Heart left ventricle (tissue), 16 donors: ENCODE results near the gene CREG2. TPM values are rescaled to one million over a fixed set of nuclear protein-coding genes. Genes with fewer than 3 reads are reported as not detected.
A peak's percentile ranks its signal among the peaks of the same experiment; 100 is the strongest.

Experiments
- ATAC-seq, 4 donors: fragments of 200-7000 bp; cut with Tn5 transposase; one replicate each; pipeline ENCODE4 v1.9.1; 2020 to 2022; ENCODE audit warnings: moderate library complexity in 4 of 4, mild to moderate bottlenecking in 3 of 4, moderate number of reproducible peaks in 1 of 4
- DNase-seq, 5 donors: peaks; one replicate each; pipeline ENCODE4 v3.0.0-alpha.2; 2020
- H3K27ac ChIP-seq, 12 donors: fragments of 200-600 bp; sonication (generic) in 4 of 12; one replicate each; pipeline versions ENCODE4 v1.5.0 to v1.8.0; 2016 to 2022; ENCODE audit warnings: mild to moderate bottlenecking in 2 of 12
- H3K27me3 ChIP-seq, 9 donors: fragments of 200-600 bp; sonication (generic) in 2 of 9; one replicate each; pipeline versions ENCODE4 v1.5.1 to v1.8.0; 2016 to 2022; ENCODE audit warnings: mild to moderate bottlenecking in 3 of 9
- H3K36me3 ChIP-seq, 9 donors: fragments of 200-600 bp; sonication (generic) in 2 of 9; one replicate each; pipeline versions ENCODE4 v1.5.0 to v1.8.0; 2018 to 2022; ENCODE audit warnings: mild to moderate bottlenecking in 2 of 9
- H3K4me1 ChIP-seq, 12 donors: fragments of 200-600 bp; sonication (generic) in 4 of 12; one replicate each; pipeline versions ENCODE4 v1.5.0 to v1.8.0; 2016 to 2022; ENCODE audit warnings: mild to moderate bottlenecking in 3 of 12
- H3K4me3 ChIP-seq, 12 donors: fragments of 200-600 bp; sonication (generic) in 4 of 12; one replicate each; pipeline versions ENCODE4 v1.5.0 to v1.8.0; 2017 to 2022; ENCODE audit warnings: mild to moderate bottlenecking in 9 of 12, moderate library complexity in 4 of 12
- H3K9me3 ChIP-seq, 12 donors: fragments of 200-600 bp; sonication (generic) in 4 of 12; one replicate each; pipeline versions ENCODE4 v1.5.0 to v1.8.0; 2016 to 2022; ENCODE audit warnings: mild to moderate bottlenecking in 1 of 12
- CTCF ChIP-seq, 12 donors: fragments of 200-600 bp; sonication (generic) in 4 of 12; IDR thresholded peaks; one replicate each; pipeline versions ENCODE4 v1.5.0 to v1.8.0; 2018 to 2022; ENCODE audit warnings: antibody characterized with exemption in 12 of 12, mild to moderate bottlenecking in 5 of 12
- POLR2A ChIP-seq, 2 donors: fragments of 450-650 bp; IDR thresholded peaks; one replicate each; pipeline ENCODE4 v1.6.1; 2017; ENCODE audit warnings: antibody characterized with exemption in 2 of 2, mild to moderate bottlenecking in 2 of 2, moderate library complexity in 2 of 2
- WGBS, 4 donors: extraction: QIAGEN DNeasy Blood & Tissue Kit in 2 of 4; methylation state at CpG; one replicate each; pipeline versions ENCODE4 v1.1.5 to v1.1.7; 2013 to 2018; 5-methylcytosine and 5-hydroxymethylcytosine counted together
- intact Hi-C, 10 donors: fragments of 100-400 bp; cut with DNase I; formaldehyde crosslinking; loops; one replicate each; pipeline versions ENCODE4 v1.11.1 to v1.14.2; 2022
- polyA plus RNA-seq, 2 donors: library from polyadenylated mRNA; stranded (reverse); fragments of 200-250 nt; gene quantifications; one replicate each; pipeline ENCODE4 v1.2.3, GENCODE V29; 2013
- total RNA-seq, 9 donors: library from RNA; depleted of rRNA in 2 of 9; stranded (reverse); fragments of >200 nt in 2 of 9; fragmentation: NEBNext Ultra II Directional in 3 of 9; extraction: Animal tissue kit (Norgen Biotek cat#: 25700) in 3 of 9; gene quantifications; one replicate each; pipeline versions ENCODE4 v1.1.0 to v1.2.4, GENCODE V29; 2016 to 2023
- donor health status: ischemic (EF 13 %, LVEDD 7.1; RV severe dilation, severe dysfunction).
- donor health status: healthy with polysubstance abuse.
- donor health status: DM: no; HTN: yes; CAD: no.
- donor health status: DM: no; HTN: no; CAD: no.
- donor health status: ischemic (EF 25% LVEDD 6.9; RV normal size, moderate dysfunction).
- donor health status: ischemic (EF 25% LVEDD 5.7; RV mildly dilated, moderate dysfunction).
- donor health status: healthy.
- donor health status: DM: yes; HTN: yes; CAD: no.
- donor health status: ischemic (EF 35%, LVEDD 5.7; RV mildly dilated, moderate dysfunction).
- donor health status: nonischemic (EF 11% LVEDD 7.7; RV severe dilation, severe dysfunction).
- donor health status: DM: yes; HTN: yes; CAD: no.
- donor health status: PGD.
- donor health status: ischemic (EF 29% LVEDD 5.4; RV normal size, mild dysfunction).
- donor health status: nonischemic (EF 23%, LVEDD 6.1; RV moderate dilation, normal function).

Gene CREG2
- total and polyA plus RNA-seq, 11 donors = 0.18 to 1.1 (median 0.46) TPM; not detected in 7

- ATAC-seq (no peak), DNase-seq (no peak)
- 85 to 88% (median 87%) methylated on average over 4 of the region's 4 CpGs for WGBS, 4 donors
- TF ChIP-seq POLR2A (IDR thresholded peaks at IDR 0.05) (no peak), CTCF (IDR thresholded peaks at IDR 0.05) (no peak)
- H3K4me1 ChIP-seq = peaks cover 0 to 4% (median 0%) of the 10 kb centered on the region in 12 donors
- no peak overlapping the region for H3K27ac ChIP-seq
- H3K4me3 ChIP-seq = no peak overlapping the region
- intact Hi-C loops = loop anchor here in 3 of 10 donors (2.0 to 10.0 kb wide), 4 partner anchors 97 to 410 kb away; partner anchors contain the start of gene MAP4K4 (in 2 of the 3)
- H3K9me3 ChIP-seq = no peaks in the 10 kb centered on the region
- H3K27me3 ChIP-seq = no peaks in the 10 kb centered on the region
- no peaks in the 10 kb centered on the region for H3K36me3 ChIP-seq
These were observed 33.3 kb upstream of the CREG2 start for GRCh38 chr2:101420623-101421022.

- 88 to 92% (median 90%) methylated on average over 10 of the region's 10 CpGs for WGBS, 4 donors
- H3K9me3 ChIP-seq = no peaks in the 10 kb centered on the region
- no peaks in the 10 kb centered on the region for H3K36me3 ChIP-seq
- H3K4me1 ChIP-seq = peaks cover 0 to 4% (median 0%) of the 10 kb centered on the region in 12 donors
- intact Hi-C loops = loop anchor here in 9 of 10 donors (1.0 to 10.0 kb wide), 10 partner anchors 76 to 1036 kb away; partner anchors contain the start of gene MAP4K4 (in 2 of the 9)
- no peak for TF ChIP-seq POLR2A (IDR thresholded peaks at IDR 0.05)
- peak; percentile 66 to 90 (median 83) for TF ChIP-seq CTCF (IDR thresholded peaks at IDR 0.05)
- no peak overlapping the region for H3K4me3 ChIP-seq
- no peaks in the 10 kb centered on the region for H3K27me3 ChIP-seq
- peak; percentile 55 to 89 (median 76) for ATAC-seq
- no peak overlapping the region for H3K27ac ChIP-seq
- DNase-seq = peak in 4 of 5 donors; percentile 47 to 68 (median 62)
These were observed 31.9 kb upstream of the CREG2 start for GRCh38 chr2:101419096-101419663.

GRCh38 chr2:101418460-101419095, 31.3 kb upstream of the CREG2 start:
- H3K36me3 ChIP-seq = no peaks in the 10 kb centered on the region
- WGBS, 4 donors = 49 to 76% (median 65%) methylated on average over 11 to 12 of the region's 12 CpGs
- H3K9me3 ChIP-seq = no peaks in the 10 kb centered on the region
- H3K27me3 ChIP-seq = no peaks in the 10 kb centered on the region
- TF ChIP-seq POLR2A (IDR thresholded peaks at IDR 0.05) (no peak), CTCF (IDR thresholded peaks at IDR 0.05) (no peak)
- DNase-seq (no peak), ATAC-seq (peak in 2 of 4 donors; percentile 26 to 61)
- peaks cover 0 to 4% (median 0%) of the 10 kb centered on the region in 12 donors for H3K4me1 ChIP-seq
- H3K27ac ChIP-seq = no peak overlapping the region
- intact Hi-C loops = loop anchor here in 9 of 10 donors (1.0 to 10.0 kb wide), 10 partner anchors 76 to 1036 kb away; partner anchors contain the start of gene MAP4K4 (in 2 of the 9)
- H3K4me3 ChIP-seq = no peak overlapping the region

GRCh38 chr2:101416609-101417008, 29.3 kb upstream of the CREG2 start:
- 89 to 95% (median 90%) methylated on average over 5 of the region's 5 CpGs for WGBS, 4 donors
- H3K27ac ChIP-seq = no peak overlapping the region
- H3K36me3 ChIP-seq = no peaks in the 10 kb centered on the region
- no peaks in the 10 kb centered on the region for H3K27me3 ChIP-seq
- intact Hi-C loops = loop anchor here in 8 of 10 donors (5.0 to 10.0 kb wide), 7 partner anchors 86 to 1038 kb away; partner anchors contain the start of gene MAP4K4 (in 2 of the 8)
- no peak for ATAC-seq
- no peak for DNase-seq
- H3K9me3 ChIP-seq = no peaks in the 10 kb centered on the region
- H3K4me1 ChIP-seq = peaks cover 0 to 4% (median 0%) of the 10 kb centered on the region in 12 donors
- TF ChIP-seq POLR2A (IDR thresholded peaks at IDR 0.05) (no peak), CTCF (IDR thresholded peaks at IDR 0.05) (no peak)
- no peak overlapping the region for H3K4me3 ChIP-seq
